Thymus (tissue), 14 donors: ENCODE results near the gene SLC25A24. TPM values are rescaled to one million over a fixed set of nuclear protein-coding genes. Genes with fewer than 3 reads are reported as not detected.
"Not testable (repeated sequence)": the region's sequence is repeated elsewhere in the genome, so short reads cannot be mapped to it uniquely, and the experiment has no call there.

Experiments used
- DNase-seq, 9 donors: peaks; one replicate each; pipeline ENCODE4 v3.0.0-alpha.2; 2013; ENCODE audit warnings: low spot score in 9 of 9, low read depth in 6 of 9, missing footprints in 1 of 9
- H3K27ac ChIP-seq, 2 donors: one replicate each; pipeline ENCODE4 v1.5.1; 2013; ENCODE audit warnings: control low read depth in 1 of 2, low read depth in 1 of 2, low read length in 1 of 2, mild to moderate bottlenecking in 1 of 2, moderate library complexity in 1 of 2
- H3K27me3 ChIP-seq, 2 donors: one replicate each; pipeline ENCODE4 v1.5.1; 2013; ENCODE audit warnings: low read length in 1 of 2; ENCODE audit not compliant: control insufficient read depth in 2 of 2, insufficient read depth in 1 of 2
- H3K36me3 ChIP-seq, 2 donors: one replicate each; pipeline ENCODE4 v1.5.1; 2013; ENCODE audit warnings: low read length in 1 of 2, mild to moderate bottlenecking in 1 of 2, moderate library complexity in 1 of 2; ENCODE audit not compliant: control insufficient read depth in 2 of 2, insufficient read depth in 2 of 2
- H3K4me1 ChIP-seq, 2 donors: one replicate each; pipeline ENCODE4 v1.5.1; 2013; ENCODE audit warnings: low read length in 2 of 2; ENCODE audit not compliant: control insufficient read depth in 2 of 2, insufficient read depth in 2 of 2
- H3K4me3 ChIP-seq, 2 donors: one replicate each; pipeline ENCODE4 v1.5.1; 2013; ENCODE audit warnings: low read length in 2 of 2, control low read depth in 1 of 2, mild to moderate bottlenecking in 1 of 2
- H3K9me3 ChIP-seq, 2 donors: one replicate each; pipeline ENCODE4 v1.5.1; 2013; ENCODE audit warnings: low read length in 1 of 2, mild to moderate bottlenecking in 1 of 2; ENCODE audit not compliant: control insufficient read depth in 2 of 2, insufficient read depth in 1 of 2
- WGBS: extraction: QIAGEN DNeasy Blood & Tissue Kit; methylation state at CpG from one replicate; pipeline ENCODE4 v1.1.7; 2013; 5-methylcytosine and 5-hydroxymethylcytosine counted together
- long read RNA-seq, 10 donors: transcript quantifications; one replicate each; lab custom pipeline, GENCODE V29; 2026
- polyA plus RNA-seq: library from polyadenylated mRNA; stranded (reverse); fragments of 200-250 nt; gene quantifications from one replicate; pipeline ENCODE4 v1.2.3, GENCODE V29; 2013
- total RNA-seq: library from RNA; stranded (reverse); fragments of 120-200 nt; gene quantifications from one replicate; pipeline ENCODE4 v1.2.4, GENCODE V29; 2013
- donor health status: healthy.

Gene SLC25A24
- total RNA-seq = 11.1 TPM
- polyA plus RNA-seq = 13.7 TPM
- long read RNA-seq, donor 1, full-length matches to known transcripts = 2 of 2 reads
- long read RNA-seq, donor 1, partial matches to known transcripts = 0 of 2 reads
- long read RNA-seq, donor 1, other reads (novel, unspliced or antisense) = 0 of 2 reads
- long read RNA-seq, donor 2, full-length matches to known transcripts = 13 of 27 reads
- long read RNA-seq, donor 2, partial matches to known transcripts = 14 of 27 reads
- long read RNA-seq, donor 2, other reads (novel, unspliced or antisense) = 0 of 27 reads
- long read RNA-seq, donor 3, full-length matches to known transcripts = 10 of 10 reads
- long read RNA-seq, donor 3, partial matches to known transcripts = 0 of 10 reads
- long read RNA-seq, donor 3, other reads (novel, unspliced or antisense) = 0 of 10 reads
- long read RNA-seq, donor 4, full-length matches to known transcripts = 8 of 8 reads
- long read RNA-seq, donor 4, partial matches to known transcripts = 0 of 8 reads
- long read RNA-seq, donor 4, other reads (novel, unspliced or antisense) = 0 of 8 reads
- long read RNA-seq, donor 5, full-length matches to known transcripts = 10 of 17 reads
- long read RNA-seq, donor 5, partial matches to known transcripts = 7 of 17 reads
- long read RNA-seq, donor 5, other reads (novel, unspliced or antisense) = 0 of 17 reads
- long read RNA-seq, donor 6, full-length matches to known transcripts = 6 of 6 reads
- long read RNA-seq, donor 6, partial matches to known transcripts = 0 of 6 reads
- long read RNA-seq, donor 6, other reads (novel, unspliced or antisense) = 0 of 6 reads
- long read RNA-seq, donor 7, full-length matches to known transcripts = 6 of 6 reads
- long read RNA-seq, donor 7, partial matches to known transcripts = 0 of 6 reads
- long read RNA-seq, donor 7, other reads (novel, unspliced or antisense) = 0 of 6 reads
- long read RNA-seq, donor 8, full-length matches to known transcripts = 4 of 4 reads
- long read RNA-seq, donor 8, partial matches to known transcripts = 0 of 4 reads
- long read RNA-seq, donor 8, other reads (novel, unspliced or antisense) = 0 of 4 reads
- long read RNA-seq, donor 9, full-length matches to known transcripts = 3 of 3 reads
- long read RNA-seq, donor 9, partial matches to known transcripts = 0 of 3 reads
- long read RNA-seq, donor 9, other reads (novel, unspliced or antisense) = 0 of 3 reads
- long read RNA-seq, donor 10, full-length matches to known transcripts = 6 of 6 reads
- long read RNA-seq, donor 10, partial matches to known transcripts = 0 of 6 reads
- long read RNA-seq, donor 10, other reads (novel, unspliced or antisense) = 0 of 6 reads

GRCh38 chr1:108199781-108200686, at the start of gene SLC25A24:
SLC25A24 (minus strand) TSS chr1:108200343; CDS start chr1:108200138, 205 bp downstream.
- peak in 8 of 9 donors; percentile 22 to 75 (median 54) for DNase-seq
- Histone ChIP-seq H3K4me1 (peaks cover 0 to 4% of the 10 kb centered on the region in 2 donors), H3K4me3 (peak within 1 kb of the TSS; percentile 69 to 94), H3K27ac (peak within 1 kb of the TSS; percentile 28 to 81), H3K27me3 (peaks cover 0 to 7% of the 10 kb centered on the region in 2 donors), H3K9me3 (no peaks in the 10 kb centered on the region), H3K36me3 (no peaks in the 10 kb centered on the region)
- WGBS = under 1% methylated on average over 97 of the region's 97 CpGs

DNA sequence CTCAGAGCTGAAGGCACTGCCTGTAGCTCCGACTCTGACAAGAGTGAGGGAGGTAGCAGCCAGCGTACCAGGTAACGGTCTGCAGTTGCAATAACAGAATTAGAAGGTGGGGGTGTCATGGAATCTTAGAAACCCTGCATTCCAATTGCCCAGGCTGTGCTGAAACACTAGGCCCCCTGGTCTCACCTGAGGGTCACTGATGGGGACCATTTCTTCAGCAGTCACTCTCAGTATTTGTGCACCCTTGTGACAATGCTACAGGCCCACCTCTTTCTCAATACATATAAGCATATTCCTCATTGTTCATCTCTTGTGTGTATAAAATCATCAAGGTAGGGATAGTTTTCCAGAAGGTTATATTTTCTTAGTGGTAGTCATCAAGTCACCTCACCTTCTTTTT, 43.8 kb upstream of the SLC25A24 start, which contains the start of gene NBPF4:
NBPF4 (minus strand) TSS at position 101 of the 400 bp plus-strand sequence. CDS start 315 bp downstream, outside the sequence.
- H3K9me3 ChIP-seq, H3K27me3 ChIP-seq, H3K4me1 ChIP-seq, H3K27ac ChIP-seq, DNase-seq, H3K36me3 ChIP-seq, H3K4me3 ChIP-seq: not testable (repeated sequence)
- no CpG with 5 or more reads among the region's 3 CpGs for WGBS

- not testable (repeated sequence) for H3K4me1 ChIP-seq, DNase-seq, H3K27me3 ChIP-seq, H3K36me3 ChIP-seq, H3K4me3 ChIP-seq, H3K9me3 ChIP-seq, H3K27ac ChIP-seq
- WGBS = no CpG with 5 or more reads among the region's 2 CpGs
Observed at GRCh38 chr1:108239426-108239825, 39.3 kb upstream of the SLC25A24 start.

- whole genome bisulfite sequencing = no CpG with 5 or more reads among the region's 2 CpGs
- H3K27me3 ChIP-seq, H3K4me1 ChIP-seq, H3K36me3 ChIP-seq, DNase-seq, H3K4me3 ChIP-seq, H3K9me3 ChIP-seq, H3K27ac ChIP-seq: not testable (repeated sequence)
Observed at GRCh38 chr1:108235308-108235707, 35.2 kb upstream of the SLC25A24 start.

- H3K4me1 ChIP-seq, H3K9me3 ChIP-seq, H3K36me3 ChIP-seq, H3K27me3 ChIP-seq, DNase-seq, H3K27ac ChIP-seq, H3K4me3 ChIP-seq: not testable (repeated sequence)
- no CpG with 5 or more reads among the region's 3 CpGs for WGBS
Observed at GRCh38 chr1:108232183-108232582, 32.0 kb upstream of the SLC25A24 start.

DNA sequence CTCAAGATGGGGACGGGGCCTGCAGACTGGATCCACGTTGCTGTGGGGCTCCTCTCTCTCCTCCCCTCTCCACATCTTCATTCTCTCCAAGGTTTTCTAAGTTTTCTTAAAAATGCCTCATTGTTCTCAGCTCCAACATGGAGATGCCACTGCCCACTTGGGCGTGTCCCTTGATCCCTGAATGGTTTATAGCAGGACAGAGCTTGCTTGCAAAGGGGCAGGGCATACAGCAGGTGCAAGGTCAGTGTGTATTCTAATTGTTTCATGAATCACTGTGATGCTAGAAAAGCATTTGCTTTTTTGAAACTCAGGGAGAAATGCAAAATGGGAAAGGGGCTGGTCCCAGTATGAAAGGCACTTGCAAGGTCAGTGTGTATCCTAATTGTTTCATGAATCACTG, 29.8 kb upstream of the SLC25A24 start:
- H3K36me3 ChIP-seq, H3K27ac ChIP-seq, H3K4me3 ChIP-seq, DNase-seq, H3K27me3 ChIP-seq, H3K9me3 ChIP-seq, H3K4me1 ChIP-seq: not testable (repeated sequence)
- WGBS = no CpG with 5 or more reads among the region's 3 CpGs

DNA sequence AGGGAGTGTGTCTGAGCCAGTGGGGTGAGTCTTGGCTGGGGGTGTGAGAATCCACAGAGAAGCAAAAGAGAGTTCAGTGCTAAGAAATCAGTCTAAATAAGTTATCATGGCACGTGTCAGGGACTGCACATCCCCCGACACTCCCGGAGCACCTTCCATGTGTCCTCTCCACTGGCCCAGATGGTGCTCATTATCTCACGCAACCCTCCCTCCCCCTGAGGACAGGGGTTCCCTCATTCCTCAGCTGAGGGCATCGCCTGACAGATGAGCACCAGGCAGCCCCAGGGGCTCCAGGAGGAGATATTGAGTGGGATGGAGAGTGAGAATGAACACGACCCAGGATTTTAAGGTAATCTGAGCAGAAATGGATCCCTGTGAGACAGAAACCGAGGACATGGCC, 27.6 kb upstream of the SLC25A24 start:
- H3K9me3 ChIP-seq, H3K4me3 ChIP-seq, H3K27ac ChIP-seq, H3K4me1 ChIP-seq, H3K36me3 ChIP-seq, DNase-seq, H3K27me3 ChIP-seq: not testable (repeated sequence)
- WGBS = no CpG with 5 or more reads among the region's 7 CpGs

- WGBS = 94% methylated on average over 1 of the region's 4 CpGs
- not testable (repeated sequence) for H3K4me3 ChIP-seq, H3K27me3 ChIP-seq, DNase-seq, H3K36me3 ChIP-seq, H3K27ac ChIP-seq, H3K9me3 ChIP-seq, H3K4me1 ChIP-seq
Observed at GRCh38 chr1:108226855-108227254, 26.7 kb upstream of the SLC25A24 start.
